ENCODE measurements around the gene EDN3. TPM values are rescaled to one million over a fixed set of nuclear protein-coding genes. Genes with fewer than 3 reads are reported as not detected.
"Not testable (repeated sequence)": the region's sequence is repeated elsewhere in the genome, so short reads cannot be mapped to it uniquely, and the experiment has no call there.

The EDN3 gene
- total RNA-seq, 1 donor: not detected

DNA sequence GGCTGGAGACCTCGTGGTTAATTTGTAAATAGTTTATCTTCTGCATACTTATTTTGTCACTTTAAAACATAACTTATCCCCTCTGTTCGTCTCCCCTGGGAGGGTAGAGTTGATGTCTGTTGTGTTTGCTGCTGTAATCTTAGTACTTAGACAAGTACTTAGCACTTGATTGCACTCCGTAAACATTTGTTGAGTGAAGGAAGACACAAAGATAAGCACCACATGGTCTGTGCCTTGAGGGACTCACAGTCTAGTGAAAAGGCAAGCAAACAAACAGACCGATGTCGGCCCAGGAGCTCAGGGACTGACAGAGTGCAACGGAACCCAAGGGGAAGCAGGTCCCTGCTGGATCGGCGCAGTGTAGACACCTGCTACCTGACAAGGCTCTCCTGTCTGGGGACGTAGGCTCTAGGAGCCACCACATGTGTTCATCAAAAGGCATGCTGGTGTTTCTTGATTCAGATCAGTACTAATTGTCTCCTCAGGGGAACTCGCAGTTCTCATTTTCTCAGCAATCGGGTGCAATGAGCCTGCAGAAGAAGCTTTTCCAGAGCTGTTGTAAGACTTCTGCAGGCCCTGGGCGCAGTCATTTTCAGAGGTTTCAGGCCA, 31.4 kb downstream of the EDN3 start:
- TF ChIP-seq, protein P1, sequence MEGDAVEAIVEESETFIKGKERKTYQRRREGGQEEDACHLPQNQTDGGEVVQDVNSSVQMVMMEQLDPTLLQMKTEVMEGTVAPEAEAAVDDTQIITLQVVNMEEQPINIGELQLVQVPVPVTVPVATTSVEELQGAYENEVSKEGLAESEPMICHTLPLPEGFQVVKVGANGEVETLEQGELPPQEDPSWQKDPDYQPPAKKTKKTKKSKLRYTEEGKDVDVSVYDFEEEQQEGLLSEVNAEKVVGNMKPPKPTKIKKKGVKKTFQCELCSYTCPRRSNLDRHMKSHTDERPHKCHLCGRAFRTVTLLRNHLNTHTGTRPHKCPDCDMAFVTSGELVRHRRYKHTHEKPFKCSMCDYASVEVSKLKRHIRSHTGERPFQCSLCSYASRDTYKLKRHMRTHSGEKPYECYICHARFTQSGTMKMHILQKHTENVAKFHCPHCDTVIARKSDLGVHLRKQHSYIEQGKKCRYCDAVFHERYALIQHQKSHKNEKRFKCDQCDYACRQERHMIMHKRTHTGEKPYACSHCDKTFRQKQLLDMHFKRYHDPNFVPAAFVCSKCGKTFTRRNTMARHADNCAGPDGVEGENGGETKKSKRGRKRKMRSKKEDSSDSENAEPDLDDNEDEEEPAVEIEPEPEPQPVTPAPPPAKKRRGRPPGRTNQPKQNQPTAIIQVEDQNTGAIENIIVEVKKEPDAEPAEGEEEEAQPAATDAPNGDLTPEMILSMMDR (IDR thresholded peaks at IDR 0.05; ENCODE audit: insufficient read depth, low read length): no peak
- DNase-seq (ENCODE audit: low read depth): no peak
- H3K4me3 ChIP-seq (ENCODE audit: low read depth, low read length): no peak overlapping the region

DNA sequence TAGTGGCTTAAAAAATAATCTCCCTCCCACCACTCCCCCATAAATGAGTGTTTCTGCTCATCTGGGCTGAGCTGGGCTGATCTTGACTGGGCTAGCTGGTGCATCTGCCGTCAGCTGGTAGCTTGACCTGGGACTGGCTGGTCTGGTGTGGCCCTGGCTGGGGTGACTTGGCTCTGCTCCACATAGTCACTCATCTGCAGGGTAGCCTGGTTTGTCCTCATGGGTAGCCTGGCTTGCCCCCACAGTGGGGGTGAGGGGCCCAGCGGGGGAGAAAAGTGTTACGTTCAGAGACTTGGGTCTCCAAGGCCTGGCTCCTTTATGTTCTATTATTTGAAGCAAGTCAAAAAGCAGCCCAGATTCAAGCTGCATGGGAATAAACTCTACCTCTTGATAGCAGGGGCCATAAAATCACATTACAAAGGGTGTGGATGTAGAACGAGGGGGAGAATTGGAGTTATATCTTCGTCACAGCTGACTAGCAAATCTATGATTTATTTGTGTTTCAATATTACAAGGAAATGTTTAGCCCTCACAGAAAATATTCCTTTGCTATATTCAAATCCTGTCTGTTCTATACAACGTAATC, 32.9 kb downstream of the EDN3 start:
- no peak for DNase-seq (ENCODE audit: low read depth)
- H3K4me3 ChIP-seq (ENCODE audit: low read depth, low read length): no peak overlapping the region
- TF ChIP-seq, protein P1 (IDR thresholded peaks at IDR 0.05; ENCODE audit: insufficient read depth, low read length): no peak

- TF ChIP-seq, protein P1 (IDR thresholded peaks at IDR 0.05; ENCODE audit: insufficient read depth, low read length): no peak
- DNase-seq (ENCODE audit: low read depth): no peak
- no peak overlapping the region for H3K4me3 ChIP-seq (ENCODE audit: low read depth, low read length)
Measured at GRCh38 chr20:59333951-59334350, 33.5 kb downstream of the EDN3 start.

DNA sequence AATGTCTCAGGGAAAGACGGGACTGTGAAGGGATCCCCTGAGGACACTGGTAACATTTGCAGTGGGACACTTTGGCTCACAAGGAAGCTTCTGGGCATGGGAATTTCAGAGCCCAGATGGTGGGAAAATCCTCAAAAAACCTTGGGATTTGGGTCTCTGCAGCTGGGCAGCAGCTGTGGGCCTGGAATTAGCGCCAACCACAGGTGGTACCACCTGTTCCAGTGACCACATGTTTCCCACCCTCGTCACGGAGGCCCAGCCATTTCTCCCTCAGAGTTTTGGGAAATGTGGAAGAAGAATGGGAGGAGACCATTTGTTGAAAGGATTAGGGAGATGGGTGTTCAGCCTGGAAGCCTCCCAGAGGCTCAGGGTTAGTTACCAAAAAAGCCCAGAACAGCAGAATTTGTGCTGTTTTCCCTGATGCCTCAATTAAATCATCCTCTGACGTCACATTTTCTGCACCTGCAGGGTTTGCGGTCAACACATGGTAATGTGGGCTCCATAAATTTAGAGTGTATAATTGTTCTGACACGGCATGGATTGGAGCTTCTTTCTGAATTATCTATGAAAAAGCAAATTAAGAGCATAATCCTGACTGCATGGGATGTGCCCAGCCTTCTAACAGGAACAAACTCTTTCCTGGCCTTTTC, 34.4 kb downstream of the EDN3 start:
- H3K4me3 ChIP-seq (ENCODE audit: low read depth, low read length): no peak overlapping the region
- TF ChIP-seq, protein P1 (IDR thresholded peaks at IDR 0.05; ENCODE audit: insufficient read depth, low read length): no peak
- no peak for DNase-seq (ENCODE audit: low read depth)

- DNase-seq (ENCODE audit: low read depth): no peak
- TF ChIP-seq, protein P1 (IDR thresholded peaks at IDR 0.05; ENCODE audit: insufficient read depth, low read length): no peak
- no peak overlapping the region for H3K4me3 ChIP-seq (ENCODE audit: low read depth, low read length)
Measured at GRCh38 chr20:59335377-59335776, 35.0 kb downstream of the EDN3 start.

DNA sequence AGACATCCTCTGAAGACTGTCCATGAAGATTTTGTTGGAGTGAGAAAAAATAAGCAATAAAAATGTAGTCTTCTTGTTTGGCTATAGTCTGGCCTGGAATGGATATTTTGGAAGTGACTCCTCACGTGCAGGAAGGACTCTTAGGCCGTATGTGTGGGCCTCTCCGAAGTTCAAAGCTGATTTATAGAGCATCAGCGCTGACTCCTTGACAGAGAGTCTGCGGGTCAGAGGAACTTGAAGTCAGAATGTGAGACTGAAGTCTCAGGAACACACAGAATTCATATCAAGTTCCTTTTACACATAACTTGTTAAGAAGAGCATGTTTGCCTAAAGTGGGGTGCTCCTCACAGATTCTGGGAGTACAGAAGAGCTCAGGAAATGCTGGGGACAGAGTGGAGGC, 36.1 kb downstream of the EDN3 start:
- no peak overlapping the region for H3K4me3 ChIP-seq (ENCODE audit: low read depth, low read length)
- TF ChIP-seq, protein P1 (IDR thresholded peaks at IDR 0.05; ENCODE audit: insufficient read depth, low read length): no peak
- no peak for DNase-seq (ENCODE audit: low read depth)

GRCh38 chr20:59338444-59338843, 38.0 kb downstream of the EDN3 start:
- not testable (repeated sequence) for DNase-seq (ENCODE audit: low read depth); H3K4me3 ChIP-seq (ENCODE audit: low read depth, low read length)
